CD4-positive, CD25-positive, alpha-beta regulatory T cell (primary cell): Measurements from ENCODE around the gene GPR26. TPM values are rescaled to one million over a fixed set of nuclear protein-coding genes. Genes with fewer than 3 reads are reported as not detected.

ENCODE experiments used
- ATAC-seq, 2 donors: fragments of 150-1000 bp; cut with Tn5 transposase; one replicate each; pipeline ENCODE4 v1.10.0; 2021; ENCODE audit warnings: low read depth in 2 of 2, moderate number of reproducible peaks in 2 of 2, moderate library complexity in 1 of 2
- DNase-seq, 3 donors: peaks; one replicate each; pipeline versions ENCODE4 v3.0.0 to v3.0.0-alpha.2; 2012 to 2022; ENCODE audit warnings: mixed read lengths in 1 of 3
- H3K27ac ChIP-seq: one replicate; pipeline ENCODE4 v1.7.0; 2013; ENCODE audit warnings: mild to moderate bottlenecking, low read length; ENCODE audit not compliant: insufficient read depth, poor library complexity, severe bottlenecking
- H3K27me3 ChIP-seq: one replicate; pipeline ENCODE4 v1.7.0; 2013; ENCODE audit warnings: low read length; ENCODE audit not compliant: control insufficient read depth, insufficient read depth
- H3K36me3 ChIP-seq: one replicate; pipeline ENCODE4 v1.7.0; 2013; ENCODE audit warnings: mild to moderate bottlenecking, low read length, moderate library complexity; ENCODE audit not compliant: control insufficient read depth, insufficient read depth
- H3K4me1 ChIP-seq: 2 replicates; pipeline ENCODE4 v1.7.0; 2013; ENCODE audit warnings: mild to moderate bottlenecking, low read length; ENCODE audit not compliant: insufficient read depth, control insufficient read depth, poor library complexity, severe bottlenecking
- H3K4me3 ChIP-seq: one replicate; pipeline ENCODE4 v1.7.0; 2013; ENCODE audit warnings: low read depth, mild to moderate bottlenecking, low read length, moderate library complexity
- H3K9me3 ChIP-seq, 2 experiments: 1 replicate in 1 of 2; 2 replicates in 1 of 2; pipeline ENCODE4 v1.7.0; 2013; ENCODE audit warnings: low read length in 2 of 2, mild to moderate bottlenecking in 1 of 2, moderate library complexity in 1 of 2; ENCODE audit not compliant: control insufficient read depth in 2 of 2
- H3K27ac Mint-ChIP-seq, 3 donors: one replicate each; pipeline ENCODE4 v1.8.0; 2020 to 2022; ENCODE audit warnings: mild to moderate bottlenecking in 3 of 3, mixed read lengths in 3 of 3, moderate library complexity in 2 of 3
- H3K27me3 Mint-ChIP-seq: one replicate; pipeline ENCODE4 v1.8.0; 2022; ENCODE audit warnings: mild to moderate bottlenecking, mixed read lengths
- H3K36me3 Mint-ChIP-seq: one replicate; pipeline ENCODE4 v1.8.0; 2020; ENCODE audit warnings: mixed read lengths
- H3K4me1 Mint-ChIP-seq, 4 donors: one replicate each; pipeline ENCODE4 v1.8.0; 2020 to 2022; ENCODE audit warnings: mixed read lengths in 4 of 4, mild to moderate bottlenecking in 1 of 4
- H3K4me3 Mint-ChIP-seq, 4 donors: one replicate each; pipeline ENCODE4 v1.8.0; 2020 to 2022; ENCODE audit warnings: mild to moderate bottlenecking in 4 of 4, mixed read lengths in 4 of 4, moderate library complexity in 3 of 4
- H3K9me3 Mint-ChIP-seq, 7 donors: one replicate each; pipeline ENCODE4 v1.8.0; 2020 to 2022; ENCODE audit warnings: mixed read lengths in 7 of 7, mild to moderate bottlenecking in 3 of 7, moderate library complexity in 2 of 7
- polyA plus RNA-seq, 4 donors: library from polyadenylated mRNA; unstranded; fragments of 300-500 nt; fragmentation: Illumina TruSeq; gene quantifications; one replicate each; pipeline ENCODE4 v1.2.3, GENCODE V29; 2021
- total RNA-seq: library from RNA; stranded (reverse); gene quantifications from one replicate; pipeline ENCODE4 v1.2.3, GENCODE V29; 2022

Gene GPR26
- total and polyA plus RNA-seq, 5 donors from 2014 or later = not detected

GRCh38 chr10:123718544-123719060 is 52.4 kb downstream of the GPR26 start:
- H3K9me3 ChIP-seq = no peaks in the 10 kb centered on the region
- DNase-seq (no peak), ATAC-seq (no peak)
- no peak overlapping the region for H3K4me3 ChIP-seq
- H3K4me1 ChIP-seq = no peaks in the 10 kb centered on the region
- Mint-ChIP-seq H3K27me3 (peaks cover 4% of the 10 kb centered on the region), H3K36me3 (no peaks in the 10 kb centered on the region), H3K4me3 (no peak overlapping the region), H3K27ac (no peak overlapping the region), H3K9me3 (peaks cover 0 to 7% (median 0%) of the 10 kb centered on the region in 7 donors), H3K4me1 (no peaks in the 10 kb centered on the region)
- H3K27me3 ChIP-seq = no peaks in the 10 kb centered on the region
- H3K36me3 ChIP-seq = no peaks in the 10 kb centered on the region
- H3K27ac ChIP-seq = no peak overlapping the region

DNA sequence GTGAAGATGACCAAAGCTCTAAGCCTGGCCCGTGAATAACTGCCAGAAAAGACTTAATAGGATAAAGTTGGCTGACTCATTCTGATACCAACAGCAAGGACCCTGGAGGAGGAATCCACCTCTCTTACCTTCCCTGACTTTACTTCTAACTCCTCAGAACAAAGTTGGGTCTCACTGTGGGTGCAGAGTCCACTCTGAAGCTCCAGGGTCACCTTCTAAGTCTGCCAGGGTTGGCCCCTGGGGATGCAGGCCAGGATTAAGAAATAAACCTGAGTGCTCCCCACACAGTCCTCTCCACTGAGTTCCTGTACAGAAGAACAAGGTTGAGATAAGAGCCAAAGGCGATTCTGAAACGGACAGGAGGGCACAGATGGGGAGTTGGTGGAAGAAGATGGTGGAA is 54.4 kb downstream of the GPR26 start:
- H3K4me1 ChIP-seq = no peaks in the 10 kb centered on the region
- H3K9me3 ChIP-seq = no peaks in the 10 kb centered on the region
- no peak for DNase-seq
- Mint-ChIP-seq H3K4me3 (no peak overlapping the region), H3K36me3 (no peaks in the 10 kb centered on the region), H3K4me1 (no peaks in the 10 kb centered on the region), H3K27me3 (no peaks in the 10 kb centered on the region), H3K9me3 (peaks cover 0 to 5% (median 0%) of the 10 kb centered on the region in 7 donors), H3K27ac (peak overlapping the region in 1 of 3 donors; percentile 90)
- H3K4me3 ChIP-seq = no peak overlapping the region
- H3K36me3 ChIP-seq = no peaks in the 10 kb centered on the region
- no peak for ATAC-seq
- no peaks in the 10 kb centered on the region for H3K27me3 ChIP-seq
- no peak overlapping the region for H3K27ac ChIP-seq

DNA sequence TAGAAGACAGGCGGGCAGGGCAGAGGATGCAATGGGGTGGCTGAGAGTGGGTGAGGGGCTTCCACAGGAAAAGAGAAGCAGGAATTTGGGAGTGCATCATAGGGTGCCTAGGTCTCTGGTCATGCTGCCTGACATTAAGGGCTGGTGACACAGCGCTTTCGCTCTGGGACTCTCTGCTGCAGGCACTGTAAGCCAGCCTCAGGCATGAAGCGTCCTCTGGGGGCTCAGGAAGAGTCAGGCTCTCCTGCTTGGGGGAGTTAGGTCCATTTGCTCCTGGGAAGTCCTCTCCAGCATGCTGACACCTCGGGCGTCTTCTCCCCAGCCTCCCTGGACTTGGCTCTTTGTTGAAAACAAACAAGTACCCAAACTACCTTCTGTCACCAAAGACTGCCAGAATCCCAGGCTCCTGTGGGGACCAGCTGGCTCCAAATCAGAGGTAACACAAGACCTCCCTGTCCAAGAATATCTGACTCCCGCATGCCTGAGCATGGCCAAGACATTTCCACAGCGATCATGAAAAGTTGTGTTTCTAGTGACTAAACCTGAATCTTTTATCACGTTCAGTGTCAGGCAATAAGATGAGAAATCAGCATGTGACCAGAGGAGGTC is 55.4 kb downstream of the GPR26 start:
- H3K36me3 ChIP-seq = no peaks in the 10 kb centered on the region
- H3K27ac ChIP-seq = no peak overlapping the region
- Mint-ChIP-seq H3K4me1 (no peaks in the 10 kb centered on the region), H3K27me3 (no peaks in the 10 kb centered on the region), H3K9me3 (peaks cover 0 to 5% (median 0%) of the 10 kb centered on the region in 7 donors), H3K27ac (no peak overlapping the region), H3K36me3 (no peaks in the 10 kb centered on the region), H3K4me3 (no peak overlapping the region)
- no peak for DNase-seq
- no peaks in the 10 kb centered on the region for H3K27me3 ChIP-seq
- no peaks in the 10 kb centered on the region for H3K9me3 ChIP-seq
- no peak overlapping the region for H3K4me3 ChIP-seq
- ATAC-seq = no peak
- no peaks in the 10 kb centered on the region for H3K4me1 ChIP-seq

GRCh38 chr10:123722351-123722750 is 56.2 kb downstream of the GPR26 start:
- Mint-ChIP-seq H3K4me1 (no peaks in the 10 kb centered on the region), H3K4me3 (no peak overlapping the region), H3K27ac (no peak overlapping the region), H3K36me3 (no peaks in the 10 kb centered on the region), H3K27me3 (no peaks in the 10 kb centered on the region), H3K9me3 (peaks cover 0 to 5% (median 0%) of the 10 kb centered on the region in 7 donors)
- Histone ChIP-seq H3K4me1 (no peaks in the 10 kb centered on the region), H3K36me3 (no peaks in the 10 kb centered on the region), H3K4me3 (no peak overlapping the region), H3K27me3 (no peaks in the 10 kb centered on the region), H3K9me3 (no peaks in the 10 kb centered on the region), H3K27ac (no peak overlapping the region)
- DNase-seq (no peak), ATAC-seq (no peak)

DNA sequence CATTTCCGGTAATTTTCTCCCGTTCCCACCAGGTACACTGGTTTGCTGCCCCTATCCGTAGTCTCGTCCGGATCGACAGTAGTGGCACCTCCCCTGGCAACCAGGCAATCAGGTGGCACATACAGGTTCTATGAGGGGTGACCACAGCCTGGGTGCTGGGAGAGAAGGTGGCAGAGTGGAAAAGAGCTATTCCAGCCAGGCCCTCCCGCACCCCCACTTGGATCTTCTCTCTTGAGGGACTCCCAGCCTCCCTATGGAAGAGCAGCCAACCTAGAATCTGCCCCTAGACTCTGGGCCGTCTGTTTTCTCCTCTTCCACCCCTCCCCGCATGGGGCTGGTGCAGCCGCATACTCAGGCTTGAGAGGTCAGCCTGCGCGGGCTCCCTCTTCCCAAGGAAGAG is 58.6 kb downstream of the GPR26 start:
- H3K4me1 Mint-ChIP-seq = no peaks in the 10 kb centered on the region
- Histone ChIP-seq H3K27me3 (no peaks in the 10 kb centered on the region), H3K36me3 (no peaks in the 10 kb centered on the region), H3K4me1 (no peaks in the 10 kb centered on the region), H3K4me3 (no peak overlapping the region), H3K9me3 (no peaks in the 10 kb centered on the region), H3K27ac (no peak overlapping the region)
- ATAC-seq = no peak
- no peaks in the 10 kb centered on the region for H3K27me3 Mint-ChIP-seq
- DNase-seq = no peak
- H3K9me3 Mint-ChIP-seq = peaks cover 0 to 5% (median 0%) of the 10 kb centered on the region in 7 donors
- H3K27ac Mint-ChIP-seq = no peak overlapping the region
- no peak overlapping the region for H3K4me3 Mint-ChIP-seq
- H3K36me3 Mint-ChIP-seq = no peaks in the 10 kb centered on the region

DNA sequence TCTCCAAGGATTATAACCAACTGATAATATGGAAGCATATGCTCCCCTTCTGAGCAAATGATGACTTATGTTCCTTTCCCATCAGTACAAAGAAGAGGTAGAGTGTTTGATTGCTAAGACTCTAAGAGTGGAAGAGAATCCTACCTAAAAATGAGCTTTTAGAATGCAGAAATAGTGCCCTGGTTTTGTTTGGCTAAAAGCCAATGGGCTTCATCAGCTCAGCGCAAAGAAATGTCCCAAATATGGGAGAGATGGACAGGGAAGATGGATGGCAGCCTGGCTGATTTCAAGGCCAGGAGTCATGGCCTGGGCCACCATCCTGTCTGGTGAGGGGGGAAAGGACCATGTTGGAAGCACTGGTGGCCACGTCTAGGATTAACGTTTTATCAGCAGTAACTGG is 60.2 kb downstream of the GPR26 start:
- Mint-ChIP-seq H3K4me1 (no peaks in the 10 kb centered on the region), H3K9me3 (peaks cover 0 to 2% (median 0%) of the 10 kb centered on the region in 7 donors), H3K27me3 (no peaks in the 10 kb centered on the region), H3K4me3 (no peak overlapping the region), H3K36me3 (no peaks in the 10 kb centered on the region), H3K27ac (no peak overlapping the region)
- H3K4me3 ChIP-seq = no peak overlapping the region
- H3K27ac ChIP-seq = no peak overlapping the region
- DNase-seq (no peak), ATAC-seq (no peak)
- no peaks in the 10 kb centered on the region for H3K9me3 ChIP-seq
- H3K4me1 ChIP-seq = no peaks in the 10 kb centered on the region
- H3K36me3 ChIP-seq = no peaks in the 10 kb centered on the region
- no peaks in the 10 kb centered on the region for H3K27me3 ChIP-seq

GRCh38 chr10:123726836-123727235 is 60.7 kb downstream of the GPR26 start:
- ATAC-seq (no peak), DNase-seq (no peak)
- Histone ChIP-seq H3K36me3 (no peaks in the 10 kb centered on the region), H3K4me1 (no peaks in the 10 kb centered on the region), H3K27me3 (no peaks in the 10 kb centered on the region), H3K9me3 (no peaks in the 10 kb centered on the region), H3K4me3 (no peak overlapping the region), H3K27ac (no peak overlapping the region)
- H3K27ac Mint-ChIP-seq = no peak overlapping the region
- H3K27me3 Mint-ChIP-seq = no peaks in the 10 kb centered on the region
- H3K36me3 Mint-ChIP-seq = no peaks in the 10 kb centered on the region
- no peaks in the 10 kb centered on the region for H3K4me1 Mint-ChIP-seq
- peaks cover 0 to 2% (median 0%) of the 10 kb centered on the region in 7 donors for H3K9me3 Mint-ChIP-seq
- no peak overlapping the region for H3K4me3 Mint-ChIP-seq

DNA sequence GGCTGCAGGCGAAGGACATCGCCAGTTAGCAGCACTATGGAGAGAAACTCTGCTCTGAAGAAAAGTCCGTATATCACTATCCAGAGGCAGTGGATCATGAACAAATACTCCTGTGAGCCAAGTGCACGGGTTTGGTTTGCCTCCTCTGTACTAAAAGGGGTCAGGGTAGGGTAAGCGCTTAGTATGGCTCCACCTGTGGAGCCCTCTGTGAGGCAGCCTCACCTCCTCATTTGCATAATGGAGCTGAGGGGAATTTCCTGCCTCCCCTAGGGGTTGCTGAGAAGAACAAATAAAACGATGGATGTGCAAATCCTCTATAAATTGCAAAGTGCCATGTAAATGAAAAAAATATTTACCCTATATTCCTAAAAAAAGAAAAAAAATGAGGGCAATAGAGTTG is 63.4 kb downstream of the GPR26 start:
- no peaks in the 10 kb centered on the region for H3K27me3 Mint-ChIP-seq
- no peak overlapping the region for H3K27ac Mint-ChIP-seq
- Histone ChIP-seq H3K9me3 (no peaks in the 10 kb centered on the region), H3K27me3 (no peaks in the 10 kb centered on the region), H3K4me1 (no peaks in the 10 kb centered on the region), H3K27ac (no peak overlapping the region), H3K4me3 (no peak overlapping the region), H3K36me3 (no peaks in the 10 kb centered on the region)
- H3K9me3 Mint-ChIP-seq = peaks cover 0 to 2% (median 0%) of the 10 kb centered on the region in 7 donors
- ATAC-seq (no peak), DNase-seq (no peak)
- no peaks in the 10 kb centered on the region for H3K36me3 Mint-ChIP-seq
- no peak overlapping the region for H3K4me3 Mint-ChIP-seq
- no peaks in the 10 kb centered on the region for H3K4me1 Mint-ChIP-seq
